GM18867 (cell line): ENCODE measurements around the gene DAPK1.
"Not testable (repeated sequence)": the region's sequence is repeated elsewhere in the genome, so short reads cannot be mapped to it uniquely, and the experiment has no call there.

ENCODE experiments used
- ATAC-seq: cut with Tn5 transposase; IDR thresholded peaks from one replicate; pipeline ENCODE4 v1.9.1; 2021; ENCODE audit warnings: mild to moderate bottlenecking, moderate library complexity; ENCODE audit not compliant: unreplicated experiment

The DAPK1 gene

DNA sequence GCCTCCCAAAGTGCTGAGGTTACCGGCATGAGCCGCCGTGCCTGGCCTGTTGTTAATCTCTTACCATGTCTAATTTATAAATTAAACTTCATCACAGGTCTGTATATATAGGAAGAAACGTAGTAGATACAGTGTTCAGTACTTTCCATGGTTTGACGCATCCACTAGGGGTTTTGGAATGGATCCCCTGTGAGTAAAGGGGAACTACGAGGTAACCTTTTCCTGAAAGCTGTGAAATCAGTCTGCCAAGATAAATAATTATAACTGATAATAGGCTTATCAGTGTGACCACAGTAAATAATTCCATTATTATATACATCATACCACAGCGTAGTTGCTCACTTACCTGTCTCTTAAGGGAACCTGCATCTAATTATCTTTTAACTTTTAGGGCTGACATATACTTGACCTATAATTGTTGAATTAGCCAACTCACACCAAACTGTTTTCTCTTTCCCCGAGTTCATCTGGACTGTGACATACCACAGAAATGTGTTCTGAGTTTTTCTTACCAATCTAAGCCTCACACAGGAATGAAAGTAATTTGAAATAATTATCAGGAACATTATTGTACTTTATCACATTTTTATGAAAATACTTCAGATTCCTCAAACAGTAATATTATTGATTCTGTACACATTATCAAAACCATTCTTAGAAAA, 42.9 kb downstream of the DAPK1 start:
- ATAC-seq = no peak

DNA sequence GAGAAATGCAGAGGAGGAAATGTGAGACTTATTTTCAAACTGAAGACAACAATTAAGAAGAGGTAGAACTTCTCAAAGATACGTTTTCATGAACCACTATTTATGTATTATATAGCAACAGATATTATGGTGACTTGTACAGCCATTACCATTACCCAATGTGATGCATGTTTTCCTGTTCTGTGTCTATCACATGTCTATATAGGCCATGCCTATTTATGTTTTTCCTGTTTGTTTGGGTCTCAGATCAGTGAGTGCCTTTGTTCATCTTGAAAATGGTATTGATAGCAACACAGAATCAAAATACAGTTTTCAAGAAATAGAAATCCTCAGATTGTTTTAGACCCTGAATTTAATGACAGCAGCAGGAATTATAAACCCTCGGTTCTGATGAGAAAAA, 44.0 kb downstream of the DAPK1 start:
- no peak for ATAC-seq

GRCh38 chr9:87542141-87542540, 44.5 kb downstream of the DAPK1 start:
- ATAC-seq = no peak

GRCh38 chr9:87543251-87543650, 45.6 kb downstream of the DAPK1 start:
- no peak for ATAC-seq

GRCh38 chr9:87545858-87546257, 48.2 kb downstream of the DAPK1 start:
- ATAC-seq = no peak

GRCh38 chr9:87546704-87547103, 49.0 kb downstream of the DAPK1 start:
- ATAC-seq = no peak

DNA sequence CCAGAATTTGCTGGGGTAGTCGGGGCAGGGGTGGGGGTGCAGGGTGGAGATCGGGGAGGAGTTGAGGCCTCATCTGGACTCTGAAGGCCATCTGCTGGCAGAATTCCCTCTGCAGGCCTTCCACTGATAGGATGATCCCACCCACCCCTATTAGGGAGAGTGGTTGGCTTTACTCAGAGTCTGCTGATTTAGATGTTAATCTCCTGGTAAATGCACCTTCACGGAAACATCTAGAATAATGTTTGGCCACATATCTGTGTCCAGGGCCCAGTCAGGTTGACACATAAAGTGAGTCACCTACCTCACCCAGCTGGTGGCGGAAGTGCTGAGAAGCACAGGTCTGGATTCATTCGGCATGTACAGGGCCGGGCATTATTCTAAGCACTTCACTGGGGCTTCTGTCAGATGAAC, 50.0 kb downstream of the DAPK1 start:
- no peak for ATAC-seq

- no peak for ATAC-seq
These were observed 50.5 kb downstream of the DAPK1 start for GRCh38 chr9:87548159-87548558.

- not testable (repeated sequence) for ATAC-seq
These were observed 51.4 kb downstream of the DAPK1 start for GRCh38 chr9:87549088-87549487.

DNA sequence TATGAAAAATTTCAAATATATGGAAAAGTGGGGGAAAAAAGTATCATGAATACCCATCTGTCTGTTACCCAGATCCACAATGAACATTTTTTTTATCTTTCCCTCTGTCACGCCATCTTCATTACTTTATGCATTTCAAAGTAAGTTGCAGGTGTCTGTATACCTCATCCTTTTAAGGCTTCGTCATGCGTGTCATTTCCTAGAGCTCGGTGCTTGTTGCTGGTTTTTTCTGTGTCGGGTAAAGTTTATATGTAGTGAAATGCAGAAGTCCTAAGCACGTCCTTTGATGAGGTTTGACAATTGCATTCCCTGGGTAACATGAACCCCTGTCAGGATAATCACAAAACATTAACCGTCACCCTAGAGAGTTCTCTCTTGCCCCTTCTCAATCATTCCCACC, 52.1 kb downstream of the DAPK1 start:
- no peak for ATAC-seq

DNA sequence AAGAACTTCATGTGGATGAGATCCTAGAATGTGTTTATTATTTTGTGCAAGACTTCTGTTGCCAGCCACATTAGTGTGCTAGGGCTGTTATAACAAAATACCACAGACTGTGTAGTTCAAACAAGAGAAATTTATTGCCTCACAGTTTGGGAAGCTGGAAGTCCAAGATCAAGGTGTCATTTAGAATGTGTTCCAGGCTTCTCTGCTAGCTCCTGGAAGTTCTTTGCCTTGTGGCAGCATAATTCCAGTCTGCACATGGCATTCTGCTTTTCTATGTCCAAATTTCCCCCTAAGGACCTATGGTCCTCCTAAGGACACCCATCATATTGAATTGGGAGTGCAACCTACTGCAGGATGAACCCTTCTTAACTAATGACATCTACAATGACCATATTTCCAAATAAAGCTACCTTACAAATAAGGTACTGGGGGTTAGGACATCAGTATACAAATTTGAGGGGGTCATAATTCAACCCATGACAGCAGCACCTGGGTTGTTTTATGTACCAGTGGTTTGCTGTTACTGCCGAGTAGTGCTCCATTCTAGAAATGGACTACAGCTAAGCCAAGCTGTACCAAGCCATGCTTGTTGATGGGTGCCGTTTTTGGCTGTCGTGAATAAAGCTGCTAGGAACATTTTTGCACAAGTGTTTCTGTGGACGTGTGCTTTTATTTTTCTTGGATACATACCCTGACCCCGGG, 52.7 kb downstream of the DAPK1 start:
- ATAC-seq = no peak

DNA sequence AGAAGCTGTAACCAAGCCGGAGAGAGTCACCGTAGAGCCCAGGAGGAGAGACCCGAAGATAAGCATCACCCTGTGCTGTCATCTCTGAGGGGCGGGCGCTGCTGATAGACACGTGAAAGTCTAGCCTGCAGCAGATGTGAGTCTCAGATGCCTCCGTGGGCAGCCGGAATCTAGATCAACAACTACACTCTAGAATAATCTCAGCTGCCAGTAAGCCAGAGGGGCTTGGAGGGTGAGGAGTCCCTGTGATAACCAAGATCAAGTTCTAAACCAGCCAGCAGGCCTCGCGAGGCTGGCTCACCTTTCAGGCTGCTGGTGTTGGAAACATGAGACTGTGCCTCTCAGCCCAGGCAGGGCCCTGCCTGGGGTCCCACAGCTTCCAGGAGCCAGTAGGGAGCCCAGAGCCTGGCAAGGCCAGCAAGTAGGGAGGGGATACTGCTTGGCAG, 54.1 kb downstream of the DAPK1 start:
- no peak for ATAC-seq

DNA sequence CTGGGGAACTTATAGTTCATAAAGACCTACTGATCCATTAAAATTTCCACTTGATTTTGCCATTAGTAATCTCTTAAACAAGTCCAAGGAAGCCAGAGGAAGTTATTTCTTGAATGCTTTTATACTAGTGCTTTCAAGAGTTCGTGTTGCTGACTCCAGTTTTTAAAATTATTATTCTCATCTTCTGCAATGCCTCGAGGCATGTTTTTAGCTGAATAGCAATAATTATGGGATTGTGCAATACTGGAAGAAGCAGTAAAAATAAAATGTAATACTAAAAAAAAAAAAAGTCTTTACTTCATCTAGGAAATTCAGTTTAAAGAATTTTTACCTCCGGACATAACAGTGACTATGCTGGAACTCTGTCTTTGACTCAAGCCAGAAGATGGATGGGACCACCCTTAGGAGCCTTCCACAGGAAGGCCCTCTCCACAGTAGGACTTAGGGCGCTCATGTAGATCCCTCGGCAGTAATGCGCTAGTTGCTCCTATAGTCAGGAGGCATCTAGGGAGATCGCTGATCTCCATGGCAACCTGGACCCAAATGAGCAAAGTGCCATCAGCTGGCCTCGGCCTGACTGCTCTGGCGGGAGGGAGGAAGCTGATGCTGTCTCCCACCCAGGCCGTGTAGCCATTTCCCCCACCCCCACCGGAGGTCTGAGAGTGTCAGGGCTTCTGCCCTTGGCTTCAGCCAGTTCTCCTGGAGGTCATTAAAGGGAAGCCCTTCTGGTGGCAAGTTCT, 56.7 kb downstream of the DAPK1 start:
- no peak for ATAC-seq

- no peak for ATAC-seq
These were observed 57.3 kb downstream of the DAPK1 start for GRCh38 chr9:87554976-87555375.

- no peak for ATAC-seq
These were observed 58.4 kb downstream of the DAPK1 start for GRCh38 chr9:87556039-87556438.

DNA sequence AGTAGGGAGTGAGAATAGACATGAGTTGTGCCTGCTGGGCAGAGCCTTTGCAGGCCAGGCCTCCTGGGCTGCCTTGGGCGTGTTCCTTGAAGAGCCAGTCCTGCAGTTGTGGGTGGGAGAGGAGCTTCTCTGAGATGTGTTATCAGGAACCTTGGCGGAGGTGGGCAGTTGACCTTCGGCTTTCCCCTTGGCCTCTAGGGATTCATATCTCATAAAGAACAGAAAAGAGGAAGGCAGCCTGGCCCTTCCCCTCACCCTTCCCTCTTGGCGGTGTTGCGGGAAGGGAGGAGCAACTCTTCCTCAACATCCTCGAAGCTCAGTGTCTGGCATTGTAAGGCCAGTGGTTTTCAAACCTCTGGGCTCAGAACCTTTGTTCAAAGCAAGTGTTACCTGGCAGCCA, 59.2 kb downstream of the DAPK1 start:
- ATAC-seq = no peak

DNA sequence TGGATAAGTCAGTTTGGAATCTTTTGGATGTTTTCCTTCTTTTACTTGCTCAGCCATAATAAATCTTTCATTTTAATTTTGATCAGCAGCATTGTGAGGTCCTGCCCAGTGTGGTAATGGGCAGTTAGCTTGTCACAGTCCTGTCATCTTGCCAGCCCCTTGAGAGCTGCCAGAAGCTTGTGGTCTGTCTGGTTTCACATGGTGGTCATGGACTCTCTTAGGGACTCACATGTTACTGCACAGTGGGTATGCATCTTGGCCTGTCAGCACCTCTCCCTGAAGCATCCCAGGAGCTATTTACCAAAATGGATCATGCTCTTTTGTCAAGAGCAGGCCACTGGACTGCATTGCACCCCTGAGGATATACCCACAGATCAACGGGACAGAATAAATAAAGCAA, 60.3 kb downstream of the DAPK1 start:
- peak; percentile 47 for ATAC-seq

DNA sequence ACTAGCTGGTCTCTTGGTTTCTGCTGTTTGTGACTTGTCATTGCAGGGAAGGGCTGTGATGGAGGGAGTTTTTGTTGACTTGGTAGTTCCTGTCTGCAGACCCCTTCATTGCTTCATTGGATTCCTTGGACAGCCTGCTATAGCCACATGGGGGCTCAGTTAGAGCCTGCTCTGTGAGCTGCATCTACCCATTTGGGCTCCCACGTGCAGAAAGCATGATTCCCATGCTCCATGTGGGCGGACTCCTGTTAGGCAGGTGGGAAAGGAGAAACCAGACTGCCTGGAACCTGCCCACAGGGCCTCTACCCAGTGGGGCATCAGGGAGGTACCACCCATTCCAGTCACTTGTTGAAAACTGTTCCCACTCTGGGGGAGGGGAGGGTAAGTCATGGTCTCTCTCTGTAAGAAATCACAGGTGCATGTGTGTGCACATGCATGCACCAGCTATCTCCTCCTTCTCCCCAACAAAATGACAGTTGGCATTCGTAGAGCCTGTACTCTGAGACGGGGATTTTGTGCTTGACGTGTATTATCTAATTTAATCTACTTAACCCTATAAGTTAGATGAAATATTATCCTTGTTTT, 61.0 kb downstream of the DAPK1 start:
- ATAC-seq = no peak

DNA sequence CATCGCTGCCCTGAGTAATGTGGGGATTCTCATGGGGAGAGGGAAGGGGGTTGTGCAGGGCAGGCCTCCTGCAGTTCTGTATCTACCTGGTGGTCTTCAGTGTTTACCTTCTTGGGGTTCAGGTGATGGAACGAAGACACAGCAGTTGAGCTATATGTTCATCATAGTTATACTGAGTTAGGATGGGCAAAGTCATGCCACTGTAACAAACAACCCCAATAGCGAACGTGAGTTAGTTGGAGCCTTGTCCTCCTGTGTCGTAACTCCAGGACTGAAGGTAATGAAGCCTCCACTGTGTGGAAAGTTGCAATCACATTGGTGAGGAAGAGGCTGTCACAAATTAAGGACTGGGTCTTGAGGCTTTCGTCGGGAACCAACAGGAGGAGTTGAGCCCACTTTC, 64.4 kb downstream of the DAPK1 start:
- ATAC-seq = no peak

- no peak for ATAC-seq
These were observed 65.0 kb downstream of the DAPK1 start for GRCh38 chr9:87562530-87563170.

DNA sequence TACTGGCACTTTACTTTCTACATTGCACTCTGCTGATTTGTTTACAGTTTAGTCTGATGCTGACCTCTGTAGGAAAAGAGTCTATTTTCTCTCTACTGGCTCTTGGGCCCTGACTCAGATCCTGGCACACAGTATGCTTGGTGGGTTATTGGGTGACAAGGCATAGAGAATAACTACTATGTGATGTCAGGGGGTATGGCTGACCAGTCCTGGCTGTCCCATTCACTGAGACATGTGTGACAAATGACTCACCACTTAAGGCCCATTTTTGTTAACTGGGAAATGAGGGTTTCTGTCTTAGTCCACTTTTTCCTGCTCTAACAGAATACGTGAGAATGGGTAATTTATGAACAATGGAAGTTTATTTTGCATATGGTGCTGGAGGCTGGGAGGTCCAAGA, 66.4 kb downstream of the DAPK1 start:
- no peak for ATAC-seq
